HEK293T (cell line): ENCODE measurements around the gene TRIM27.

Experiments used
- FOXM1 ChIP-seq: fragments of 450-650 bp; IDR thresholded peaks from 2 replicates; pipeline ENCODE4 v1.6.1; 2017; ENCODE audit warnings: mild to moderate bottlenecking, borderline replicate concordance
- L3MBTL2 ChIP-seq: fragments of 450-650 bp; conservative IDR thresholded peaks from 2 replicates; pipeline ENCODE4 v1.6.1; 2016; ENCODE audit warnings: mild to moderate bottlenecking

DNA sequence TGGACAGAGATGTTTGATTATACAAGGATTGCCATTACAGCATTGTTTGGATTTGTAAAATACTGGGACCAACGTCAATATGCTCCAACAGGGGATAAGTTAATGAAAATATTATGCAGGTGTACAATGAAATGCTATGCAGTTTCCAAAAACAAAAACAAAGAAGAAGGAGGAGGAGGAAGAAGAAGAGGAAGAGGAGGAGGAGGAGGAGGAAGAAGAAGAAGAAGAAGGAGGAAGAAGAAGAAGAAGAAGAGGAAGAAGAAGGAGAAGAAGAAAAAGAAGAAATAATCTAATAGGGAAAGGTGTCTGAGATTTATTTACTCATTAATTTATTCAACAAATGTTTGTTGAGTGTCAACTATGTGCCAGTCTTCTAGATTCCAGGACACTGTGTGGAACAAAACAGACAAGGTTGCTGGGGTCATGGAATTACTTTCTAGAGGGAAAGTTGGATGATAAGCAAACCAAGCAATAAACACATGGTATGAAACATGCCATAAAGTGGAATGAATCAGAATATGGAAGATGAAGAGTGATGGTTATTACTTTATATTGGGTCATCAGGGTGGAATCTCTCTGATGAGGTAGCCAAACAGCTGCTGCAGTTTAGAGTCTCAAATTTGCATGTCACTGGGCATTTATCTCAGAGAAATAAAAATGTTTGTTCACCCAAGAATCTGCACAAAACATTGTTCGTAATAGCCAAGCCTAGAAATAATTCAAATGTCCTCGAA is 6.3 kb upstream of the TRIM27 start:
- TF ChIP-seq FOXM1 (no peak), L3MBTL2 (no peak)
